DMS 273 treated with DMSO at 0.1 percent for 48 hours (cell line): ENCODE results near the gene KIF26A.

ENCODE experiments used
- DNase-seq: peaks from one replicate; lab custom pipeline; 2025; lab: John Stamatoyannopoulos, UW

KIF26A gene

DNA sequence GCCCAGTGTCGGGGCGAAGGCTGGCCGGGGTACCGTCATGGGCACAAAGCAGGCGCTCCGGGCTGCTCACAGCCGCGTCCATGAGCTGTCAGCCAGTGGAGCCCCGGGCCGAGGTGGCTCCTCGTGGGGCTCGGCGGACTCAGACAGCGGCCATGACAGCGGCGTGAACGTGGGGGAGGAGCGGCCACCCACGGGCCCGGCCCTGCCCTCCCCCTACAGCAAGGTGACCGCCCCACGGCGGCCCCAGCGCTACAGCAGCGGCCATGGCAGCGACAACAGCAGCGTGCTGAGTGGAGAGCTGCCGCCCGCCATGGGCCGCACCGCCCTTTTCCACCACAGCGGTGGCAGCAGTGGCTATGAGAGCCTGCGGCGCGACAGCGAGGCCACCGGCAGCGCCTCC, 39.0 kb downstream of the KIF26A start:
- DNase-seq: no peak

DNA sequence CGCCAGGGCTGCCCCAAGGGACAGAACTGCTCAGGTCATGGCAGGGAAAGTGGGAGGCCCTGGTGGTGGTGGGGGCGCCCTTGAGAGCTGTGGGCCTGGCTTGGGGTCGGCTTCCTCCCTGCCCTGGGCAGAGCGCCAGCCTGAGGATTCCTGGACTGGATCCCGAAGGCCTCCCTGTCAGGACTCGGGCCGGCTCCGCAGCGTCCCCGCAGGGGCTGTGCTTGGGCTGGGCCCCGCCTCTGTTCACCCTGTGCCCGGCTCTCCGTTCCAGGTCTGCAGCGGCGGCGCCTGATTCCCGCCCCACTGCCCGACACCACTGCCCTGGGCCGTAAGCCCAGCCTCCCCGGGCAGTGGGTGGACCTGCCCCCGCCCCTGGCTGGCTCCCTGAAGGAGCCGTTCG, 39.9 kb downstream of the KIF26A start:
- DNase-seq: no peak

DNA sequence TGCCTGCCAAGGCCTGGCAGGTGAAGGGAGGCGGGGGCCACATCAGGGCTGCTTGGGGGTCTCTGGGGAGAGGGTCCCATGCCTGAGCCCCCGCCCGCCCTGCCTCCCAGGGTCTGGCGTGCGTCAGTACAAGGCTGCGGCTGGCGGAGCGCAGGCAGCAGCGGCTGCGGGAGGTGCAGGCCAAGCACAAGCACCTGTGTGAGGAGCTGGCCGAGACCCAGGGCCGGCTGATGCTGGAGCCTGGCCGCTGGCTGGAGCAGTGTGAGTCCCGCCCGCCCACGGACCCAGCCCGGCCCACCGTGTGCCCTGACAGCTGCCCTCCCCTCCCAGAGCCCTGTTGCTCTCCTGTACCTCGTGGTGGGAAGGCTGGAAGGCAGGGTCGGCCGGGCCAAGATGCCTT, 40.7 kb downstream of the KIF26A start:
- no peak for DNase-seq

DNA sequence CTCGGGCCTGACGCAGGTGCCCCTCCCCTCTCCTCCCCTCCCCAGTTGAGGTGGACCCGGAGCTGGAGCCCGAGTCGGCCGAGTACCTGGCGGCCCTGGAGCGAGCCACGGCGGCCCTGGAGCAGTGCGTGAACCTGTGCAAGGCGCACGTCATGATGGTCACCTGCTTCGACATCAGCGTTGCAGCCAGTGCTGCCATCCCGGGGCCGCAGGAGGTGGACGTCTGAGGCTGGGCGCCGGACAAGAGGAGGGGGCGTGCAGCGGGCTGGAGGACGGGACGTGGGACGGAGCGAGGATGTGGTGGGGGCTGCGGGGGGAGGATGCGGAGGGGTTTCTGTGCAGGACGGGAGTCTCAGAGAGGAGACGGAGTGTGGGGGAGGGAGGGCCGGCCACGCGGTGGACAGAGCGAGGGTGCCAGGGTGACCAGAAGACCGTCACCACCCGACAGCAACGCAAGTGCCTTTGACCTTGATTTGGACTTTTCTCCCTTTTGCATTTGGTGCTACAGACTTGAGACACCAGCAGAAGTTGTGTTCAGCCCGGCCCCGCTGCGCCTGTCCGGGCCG, 41.3 kb downstream of the KIF26A start:
- no peak for DNase-seq

DNA sequence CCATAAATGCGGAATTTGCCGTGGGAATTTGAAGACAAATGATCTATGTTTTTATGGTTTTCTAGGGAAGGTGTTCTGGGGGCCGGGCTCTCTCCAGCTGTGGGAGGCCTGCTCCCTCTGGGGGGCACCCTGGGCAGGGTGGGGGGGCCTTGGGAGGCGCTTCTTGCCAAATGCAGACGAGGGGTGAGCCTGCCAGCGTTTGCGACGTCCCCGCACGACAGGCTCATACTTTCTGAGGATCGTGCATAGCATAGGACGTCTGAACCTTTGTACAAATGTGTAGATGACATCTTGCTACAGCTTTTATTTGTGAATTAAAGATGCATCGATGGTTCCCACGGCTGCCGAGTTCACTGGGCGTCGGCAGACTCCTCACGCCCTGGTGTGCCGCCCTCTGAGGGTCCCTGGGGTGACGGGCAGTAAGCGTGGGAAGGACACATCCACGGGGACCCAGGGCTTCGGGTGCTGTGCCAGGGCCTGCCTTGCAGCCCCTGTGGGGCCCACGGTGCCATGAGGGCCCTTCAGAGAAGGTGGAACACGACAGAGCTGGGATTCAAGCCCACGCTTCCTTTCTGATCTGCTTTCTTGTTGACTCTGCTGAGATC, 42.3 kb downstream of the KIF26A start:
- no peak for DNase-seq

DNA sequence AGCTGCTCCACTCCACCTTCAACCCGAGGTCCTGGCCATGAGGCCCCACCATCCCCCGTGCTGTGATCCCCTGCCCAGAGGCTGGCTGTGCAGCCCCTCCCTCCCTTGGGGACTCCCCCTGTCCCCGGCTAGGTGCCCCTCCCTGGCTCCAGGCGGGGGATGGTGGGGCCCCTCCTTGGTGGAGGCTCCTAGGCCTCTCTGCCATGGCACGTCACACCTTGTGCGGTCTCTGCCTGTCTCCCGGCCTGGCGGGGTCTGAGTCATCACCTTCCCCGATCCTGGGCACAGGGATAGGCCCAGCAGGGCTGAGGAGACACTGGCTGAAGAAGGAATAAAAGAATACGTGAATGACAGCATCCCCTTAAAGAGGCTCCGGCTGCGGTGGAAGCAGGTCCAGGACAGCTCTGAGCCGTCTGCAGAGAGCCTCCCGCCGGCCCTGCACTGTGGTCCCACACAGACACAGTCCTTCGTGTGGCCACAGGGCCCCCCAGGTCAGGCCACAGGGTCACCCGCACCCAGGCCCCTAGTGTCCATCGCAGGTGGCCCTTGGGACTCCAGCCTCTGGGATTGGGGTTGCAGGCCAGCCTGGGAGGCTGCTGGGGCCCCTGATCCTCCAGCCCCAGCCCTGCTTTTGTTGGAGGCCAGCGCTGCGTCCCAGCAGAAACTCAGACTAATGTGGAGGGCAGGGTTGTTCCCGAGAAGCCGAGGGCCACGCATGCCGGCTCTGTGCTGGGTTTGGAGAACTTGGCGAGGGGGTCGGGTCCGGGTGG, 43.6 kb downstream of the KIF26A start:
- DNase-seq: no peak

DNA sequence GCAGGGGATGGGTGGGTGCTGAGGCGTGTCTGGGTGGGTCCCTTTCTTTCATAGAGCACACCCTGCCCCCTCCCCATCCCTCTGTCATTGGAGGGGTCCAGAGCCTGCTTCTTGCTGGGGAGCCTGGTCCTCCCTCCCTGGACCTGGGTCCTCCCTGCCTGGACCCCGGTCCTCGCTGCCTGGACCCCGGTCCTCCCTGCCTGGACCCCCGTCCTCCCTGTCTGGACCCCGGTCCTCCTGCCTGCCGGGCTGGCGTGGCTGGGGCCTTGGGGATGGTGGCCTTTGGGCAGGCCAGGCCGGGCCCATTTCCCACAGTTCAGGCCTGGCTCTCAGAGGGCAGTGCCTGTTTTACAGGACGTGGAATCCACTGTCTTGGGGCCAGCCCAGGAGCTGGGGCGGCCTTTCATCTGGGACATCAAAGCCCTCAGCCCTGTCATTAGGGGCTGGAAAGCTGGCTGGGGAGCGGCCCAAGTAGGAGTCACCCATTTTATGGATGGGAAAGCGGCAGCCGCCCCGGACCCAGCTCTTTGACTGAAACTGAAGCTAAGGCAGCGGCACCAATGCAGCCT, 44.6 kb downstream of the KIF26A start:
- no peak for DNase-seq

DNA sequence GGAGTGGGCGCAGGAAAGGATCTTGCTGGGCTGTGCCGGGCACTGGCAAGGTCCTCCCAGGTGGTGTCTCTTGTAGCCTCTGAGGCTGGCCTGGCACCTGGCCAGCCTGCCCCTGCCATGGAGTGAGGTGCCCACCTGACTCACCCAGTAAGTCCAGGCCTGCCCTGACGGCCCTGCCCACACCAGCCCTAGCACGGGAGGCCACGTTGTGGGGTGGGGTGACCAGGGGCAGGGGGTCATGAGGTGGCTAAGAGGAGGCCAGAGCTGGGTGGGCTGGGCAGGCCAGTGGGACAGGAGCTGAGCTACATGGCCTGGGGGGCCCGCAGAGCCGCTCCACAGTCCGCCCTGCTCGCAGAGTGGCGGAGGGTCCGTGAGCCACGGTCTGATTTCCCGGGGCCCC, 45.4 kb downstream of the KIF26A start:
- no peak for DNase-seq

DNA sequence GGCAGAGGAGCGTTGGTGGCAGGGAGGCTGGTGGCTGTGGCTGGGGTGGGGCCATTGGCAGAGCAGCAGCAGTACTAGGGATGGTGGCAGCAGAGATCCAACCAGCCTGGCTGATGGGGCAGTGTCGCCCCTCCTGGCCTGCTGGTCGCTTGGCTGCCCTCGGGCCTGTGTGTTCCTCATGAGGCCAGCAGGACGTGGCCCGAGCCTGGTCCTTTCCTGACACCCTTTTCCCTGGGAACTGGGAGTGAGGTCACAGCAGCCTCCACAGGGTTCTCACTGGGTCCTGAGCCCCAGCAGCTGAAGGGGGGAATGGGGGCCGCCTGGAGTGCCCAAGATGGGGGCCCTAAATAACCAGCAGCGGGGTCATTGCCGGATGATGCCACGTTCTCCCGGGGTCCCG, 46.1 kb downstream of the KIF26A start:
- no peak for DNase-seq

DNA sequence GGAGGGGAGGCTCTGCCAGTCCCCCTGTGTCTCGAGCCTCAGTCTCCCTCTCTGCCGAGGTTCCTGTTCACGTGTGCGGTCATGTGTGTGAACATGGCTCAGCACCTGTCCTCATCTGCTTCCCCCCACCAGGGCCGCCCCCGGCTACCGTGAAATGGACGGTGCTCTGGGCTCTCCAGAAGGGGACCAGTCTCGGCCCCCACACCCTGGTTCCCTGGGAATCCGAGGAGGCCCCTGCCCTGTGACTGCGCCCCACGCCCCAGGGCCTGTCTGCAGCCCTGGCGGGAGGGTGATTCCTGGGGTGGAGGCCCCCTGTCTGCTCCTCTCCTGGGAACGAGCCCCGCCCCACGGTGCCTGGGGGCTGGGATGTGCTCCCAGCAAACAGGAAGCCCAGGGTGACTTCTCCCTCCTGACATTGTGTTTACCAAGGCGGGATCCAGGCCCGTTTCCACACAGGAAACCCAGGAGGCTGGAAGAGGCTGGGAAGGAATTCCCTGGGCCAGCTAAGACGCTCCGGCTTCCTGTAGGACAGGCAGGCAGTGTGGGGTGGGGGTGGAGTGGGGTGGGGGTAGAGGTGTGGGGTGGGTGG, 46.6 kb downstream of the KIF26A start:
- no peak for DNase-seq

DNA sequence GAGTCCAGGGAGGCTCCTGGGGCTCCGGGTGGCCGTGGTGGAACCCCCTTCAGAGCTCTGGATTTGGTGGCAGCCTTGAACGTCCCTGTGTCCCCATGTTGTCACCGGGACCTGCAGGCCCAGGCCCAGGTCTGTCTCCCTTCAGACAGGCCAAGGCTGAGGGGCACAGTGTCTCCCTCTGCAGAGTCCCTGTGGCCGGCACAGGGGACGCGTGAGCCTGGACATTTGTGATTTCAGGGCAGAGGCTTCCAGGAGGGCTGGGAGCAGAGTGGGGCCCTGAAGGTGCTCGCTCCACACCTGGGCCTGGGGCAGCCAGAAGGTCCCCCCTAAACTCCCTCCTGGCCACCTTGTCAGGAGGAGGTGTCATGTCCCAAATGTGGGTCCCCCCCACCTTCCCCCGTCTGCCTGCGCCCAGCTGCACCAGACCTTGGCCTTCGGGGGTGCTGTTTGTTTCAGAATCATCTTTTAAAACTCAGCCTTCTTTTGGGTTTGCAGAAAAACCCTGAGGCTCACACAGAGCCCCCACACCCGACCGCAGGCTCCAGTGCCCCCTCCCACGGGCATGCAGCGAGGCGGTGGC, 47.6 kb downstream of the KIF26A start:
- DNase-seq: no peak

DNA sequence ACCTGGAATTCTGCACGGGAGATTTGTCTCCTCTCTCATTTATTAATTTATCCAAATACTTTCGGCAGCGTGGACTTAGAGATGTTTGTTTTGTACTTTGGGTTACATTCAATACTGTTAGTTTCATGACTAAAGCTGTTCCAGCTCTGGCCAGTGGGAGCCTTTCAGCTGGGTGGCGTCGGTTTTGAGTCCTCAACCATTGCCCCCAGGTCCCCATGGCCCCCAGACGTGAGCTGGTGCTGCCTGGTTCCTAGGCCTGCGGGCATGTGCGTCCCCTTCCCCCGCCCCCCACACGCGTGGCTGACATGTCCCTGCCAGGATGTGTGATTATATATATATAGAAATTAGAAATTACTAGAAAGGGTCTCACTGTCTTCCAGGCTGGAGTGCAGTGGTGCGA, 48.2 kb downstream of the KIF26A start:
- no peak for DNase-seq

DNA sequence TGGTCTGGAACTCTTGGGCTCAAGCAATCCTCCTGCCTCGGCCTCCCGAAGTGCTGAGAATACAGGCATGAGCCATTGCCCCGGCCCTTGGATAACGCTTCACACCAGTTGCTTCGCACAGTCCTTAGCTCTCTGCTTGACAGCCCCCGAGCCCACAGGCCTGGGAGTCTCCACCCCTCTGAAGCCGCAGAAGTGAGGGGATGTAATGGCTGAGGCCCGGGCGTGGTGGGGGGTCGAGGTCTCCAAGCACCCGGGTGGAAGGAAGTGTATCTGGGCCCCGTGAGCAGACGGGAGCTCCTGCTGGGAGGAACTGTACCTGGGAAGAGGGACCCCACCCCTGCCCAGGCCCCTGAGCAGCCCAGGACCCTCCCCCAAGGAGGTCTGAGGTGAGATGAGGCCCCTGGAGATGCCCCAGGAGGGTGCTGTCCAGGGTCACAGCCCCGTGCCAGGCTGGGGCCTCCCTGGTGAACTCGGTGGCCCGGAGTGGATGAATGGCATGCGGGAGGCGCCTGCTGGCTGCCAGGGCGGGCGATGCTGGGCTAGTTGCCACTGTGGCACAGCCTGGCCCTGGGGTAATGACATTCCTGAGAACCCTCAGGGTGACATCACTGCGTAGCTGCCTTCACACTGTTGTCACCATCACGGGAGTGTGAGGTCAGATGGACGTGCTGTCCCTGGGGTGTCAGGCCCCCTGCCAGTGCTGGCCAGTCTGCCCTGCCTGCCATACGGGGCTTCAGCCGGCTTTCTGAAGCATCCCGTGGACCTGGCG, 48.9 kb downstream of the KIF26A start:
- no peak for DNase-seq

DNA sequence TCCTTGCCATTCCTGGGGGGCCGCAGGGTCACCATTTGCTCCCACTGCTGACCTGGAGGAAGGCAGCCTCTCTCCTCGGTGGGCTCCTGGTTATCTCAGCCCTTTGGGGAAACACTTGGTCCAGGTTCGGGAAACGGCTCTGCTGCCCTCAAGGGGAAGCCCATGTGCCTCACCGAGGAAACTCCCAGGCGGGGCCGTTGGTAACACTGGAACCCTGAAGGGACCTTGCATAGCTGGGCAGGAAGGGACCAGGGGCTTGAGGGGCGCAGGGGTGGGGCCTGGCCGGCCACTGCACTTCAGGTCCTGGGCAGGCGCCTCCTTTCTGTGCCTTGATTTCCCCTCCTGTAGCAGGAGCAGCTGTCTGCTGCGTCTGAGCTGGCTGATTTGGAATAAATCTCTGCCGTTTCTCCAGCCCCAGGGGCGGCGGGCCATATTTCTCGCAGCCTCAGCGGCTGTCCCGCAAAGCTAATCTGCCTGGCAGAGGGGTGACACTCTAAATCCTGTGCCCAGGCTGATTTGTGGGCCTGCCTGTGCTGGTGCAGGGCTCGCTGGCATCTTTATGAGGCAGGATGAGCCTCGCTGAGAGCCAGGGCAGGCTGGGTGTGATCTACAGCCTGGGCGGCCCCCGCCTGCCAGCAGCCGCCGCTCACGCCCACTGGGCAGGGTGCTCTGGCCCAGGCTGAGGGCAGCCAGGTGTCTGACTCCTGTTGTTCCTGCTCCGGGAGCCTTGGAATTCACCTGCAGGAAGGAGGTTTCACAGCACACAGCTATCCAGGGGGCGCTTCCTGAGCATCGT, 49.7 kb downstream of the KIF26A start:
- no peak for DNase-seq

DNA sequence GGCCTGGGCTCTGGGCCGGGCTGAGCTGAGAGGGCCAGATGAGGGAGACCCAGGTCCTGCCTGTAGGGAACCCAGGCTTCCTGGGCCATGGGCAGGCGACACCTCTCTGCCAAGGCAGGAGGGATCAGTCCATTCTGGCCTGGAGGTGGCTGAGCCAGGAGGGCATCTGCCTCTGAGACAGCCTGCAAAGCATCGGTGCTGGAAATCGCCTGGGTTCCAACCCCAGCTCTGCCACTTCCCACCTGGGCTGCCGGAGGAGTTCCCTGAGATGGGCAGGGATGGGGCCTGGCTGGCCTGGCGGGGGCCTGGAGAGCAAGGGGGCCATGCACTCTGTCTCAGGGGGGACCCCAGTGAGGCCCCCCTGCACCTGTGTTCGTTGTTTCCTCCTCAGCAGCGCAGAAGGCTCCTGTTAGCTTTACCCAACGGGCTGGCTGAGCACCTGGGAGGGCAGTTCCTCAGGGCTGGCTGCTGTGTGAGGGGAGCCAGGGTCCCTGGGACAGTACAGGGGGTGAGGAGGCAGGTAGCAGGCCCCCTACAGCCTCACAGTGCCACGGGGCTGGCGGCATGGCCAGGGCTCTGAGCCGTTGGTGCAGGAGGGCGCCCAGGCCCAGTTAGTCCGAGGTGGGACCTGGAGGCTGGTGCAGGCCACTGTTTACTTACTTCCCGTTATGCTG, 50.5 kb downstream of the KIF26A start:
- no peak for DNase-seq

DNA sequence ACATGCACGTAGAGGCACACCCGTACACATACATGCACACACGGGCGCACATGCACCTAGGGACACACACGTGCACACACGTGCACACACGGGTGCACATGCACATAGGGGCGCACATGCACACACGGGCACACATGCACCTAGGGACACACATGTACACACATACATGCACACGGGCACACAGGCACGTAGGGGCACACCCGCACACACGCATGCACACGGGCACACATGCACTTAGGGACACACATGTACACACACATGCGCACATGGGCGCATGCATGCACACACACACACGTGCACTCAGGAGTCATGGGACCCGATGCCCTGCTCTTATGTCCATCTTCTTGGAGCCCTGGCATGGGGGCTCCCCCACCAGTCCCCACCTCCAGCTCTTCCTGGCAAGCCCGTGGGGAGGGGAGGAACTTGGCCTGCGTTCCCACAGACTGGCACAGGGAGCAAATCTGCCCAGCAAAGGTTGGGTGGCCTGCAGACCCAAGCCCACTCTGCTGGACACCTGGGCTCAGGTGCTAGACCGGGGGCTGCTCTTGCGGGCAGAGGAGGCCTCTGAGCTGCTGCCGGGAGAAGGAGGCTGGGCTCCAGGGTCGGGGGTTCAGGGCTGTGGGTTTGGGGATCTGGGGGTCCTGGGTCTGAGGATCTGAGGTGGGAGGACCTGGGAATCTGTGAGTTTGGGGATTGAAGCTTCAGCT, 51.4 kb downstream of the KIF26A start:
- no peak for DNase-seq

DNA sequence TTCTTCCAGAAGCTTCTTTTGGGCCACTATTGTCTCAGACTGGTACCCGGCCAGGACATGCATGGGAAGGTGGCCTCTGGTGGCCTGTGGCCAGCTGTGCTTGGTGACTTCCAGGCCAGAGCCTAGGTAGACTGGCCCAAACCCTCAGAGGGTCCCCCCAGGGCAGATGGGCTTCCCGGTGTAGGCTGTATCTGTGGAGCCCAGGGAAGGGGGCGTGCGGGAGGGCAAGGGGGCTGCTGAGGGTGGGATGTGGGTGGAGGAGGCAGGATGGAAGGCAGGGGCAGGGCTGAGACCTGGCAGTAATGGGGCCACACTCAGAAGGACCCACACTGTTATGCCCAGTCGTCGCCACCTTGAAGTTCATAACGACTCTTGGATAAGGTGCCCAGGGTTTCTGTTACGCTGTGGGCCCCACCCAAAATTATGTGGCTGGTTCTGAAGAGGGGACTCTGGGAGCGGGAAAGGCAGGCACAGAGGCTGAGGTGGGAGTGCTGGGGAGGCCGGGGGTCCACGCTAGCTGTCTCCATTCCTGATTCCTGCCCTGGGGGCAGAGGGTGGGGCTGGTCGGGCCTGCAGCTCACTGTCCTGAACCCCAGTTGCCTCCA, 52.1 kb downstream of the KIF26A start:
- no peak for DNase-seq

DNA sequence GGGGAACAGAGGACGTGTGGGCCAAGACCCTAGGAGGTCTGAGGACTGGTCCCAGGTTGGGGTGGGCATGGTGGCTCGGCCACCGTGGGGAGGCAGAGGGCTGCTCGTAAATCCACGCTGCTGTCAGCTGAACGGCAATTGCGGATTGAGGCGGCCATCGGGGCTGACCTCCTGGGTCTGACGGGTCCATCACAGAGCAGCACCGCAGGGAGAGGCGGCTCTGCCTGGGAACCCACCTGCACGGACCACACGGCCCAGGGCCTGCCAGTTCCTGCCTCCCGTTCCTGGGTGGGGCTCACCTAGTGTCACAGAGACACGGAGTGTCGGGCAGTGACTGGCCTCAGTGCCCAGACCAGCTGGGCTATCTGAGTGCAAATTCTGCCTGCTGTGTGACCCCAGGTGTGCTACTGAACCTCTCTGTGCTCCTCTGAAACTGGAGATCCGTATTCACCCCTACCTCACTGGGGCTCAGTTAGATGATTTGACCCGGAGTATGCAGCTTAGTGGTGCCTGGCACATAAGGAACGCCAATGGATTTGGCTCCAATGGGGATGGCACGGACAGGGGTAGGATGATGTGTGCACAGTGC, 53.1 kb downstream of the KIF26A start:
- no peak for DNase-seq
